Hematopoietic multipotent progenitor cell treated with erythropoietin and hydrocortisone succinate and interleukin-3 and kit ligand, for 17 days (in vitro differentiated cells): ENCODE measurements around the gene COQ8B.
A peak's percentile ranks its signal among the peaks of the same experiment; 100 is the strongest.
"Not testable (repeated sequence)": the region's sequence is repeated elsewhere in the genome, so short reads cannot be mapped to it uniquely, and the experiment has no call there.

Source experiments
- DNase-seq: peaks from one replicate; pipeline ENCODE4 v3.0.0-alpha.2; 2015; ENCODE audit warnings: low spot score

Gene COQ8B

DNA sequence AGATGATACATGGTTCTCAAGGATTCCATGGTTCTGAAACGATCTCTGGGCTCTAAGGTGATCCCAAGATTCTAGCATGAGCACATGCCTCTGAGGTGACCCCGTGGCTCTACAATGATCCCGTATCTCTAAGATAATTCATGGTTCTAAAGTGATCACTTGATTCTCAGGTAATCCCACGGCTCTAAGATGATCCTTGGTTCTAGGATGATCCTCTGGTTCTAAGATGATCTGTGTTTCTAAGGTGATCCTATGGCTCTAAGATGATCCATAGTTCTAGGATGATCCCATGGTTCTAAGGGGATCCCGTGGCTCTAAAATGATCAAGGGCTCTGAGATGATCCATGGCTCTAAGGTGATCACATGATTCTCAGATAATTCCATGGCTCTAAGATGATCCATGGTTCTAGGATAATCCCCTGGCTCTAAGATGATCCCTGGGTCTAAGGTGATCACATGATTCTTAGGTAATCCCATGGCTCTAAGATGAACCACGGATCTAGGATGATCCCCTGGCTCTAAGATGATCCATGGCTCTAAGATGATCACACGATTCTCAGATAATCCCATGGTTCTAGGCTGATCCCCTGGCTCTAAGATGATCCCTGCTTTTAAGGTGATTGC, 47.6 kb downstream of the COQ8B start:
- DNase-seq = no peak

DNA sequence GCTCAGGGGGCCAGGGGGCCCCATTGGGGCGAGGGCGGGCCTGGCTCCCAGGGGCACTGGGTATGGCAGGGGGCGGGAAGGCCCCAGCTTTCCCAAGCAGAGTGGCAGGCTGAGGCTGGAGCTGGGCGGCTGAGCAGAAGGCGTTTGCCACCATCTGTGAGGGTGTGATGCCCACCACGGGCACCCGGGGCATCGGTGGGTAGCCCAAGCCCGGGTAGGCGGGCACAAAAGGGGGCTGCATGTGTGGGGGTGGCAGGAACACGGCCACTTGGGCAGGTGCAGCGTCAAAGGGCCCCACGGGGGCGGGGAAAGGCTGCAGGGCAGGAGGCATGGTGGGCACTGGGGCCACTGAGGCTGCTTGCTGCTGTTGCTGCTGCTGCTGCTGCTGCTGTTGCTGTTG, 49.1 kb downstream of the COQ8B start:
- DNase-seq = no peak

DNA sequence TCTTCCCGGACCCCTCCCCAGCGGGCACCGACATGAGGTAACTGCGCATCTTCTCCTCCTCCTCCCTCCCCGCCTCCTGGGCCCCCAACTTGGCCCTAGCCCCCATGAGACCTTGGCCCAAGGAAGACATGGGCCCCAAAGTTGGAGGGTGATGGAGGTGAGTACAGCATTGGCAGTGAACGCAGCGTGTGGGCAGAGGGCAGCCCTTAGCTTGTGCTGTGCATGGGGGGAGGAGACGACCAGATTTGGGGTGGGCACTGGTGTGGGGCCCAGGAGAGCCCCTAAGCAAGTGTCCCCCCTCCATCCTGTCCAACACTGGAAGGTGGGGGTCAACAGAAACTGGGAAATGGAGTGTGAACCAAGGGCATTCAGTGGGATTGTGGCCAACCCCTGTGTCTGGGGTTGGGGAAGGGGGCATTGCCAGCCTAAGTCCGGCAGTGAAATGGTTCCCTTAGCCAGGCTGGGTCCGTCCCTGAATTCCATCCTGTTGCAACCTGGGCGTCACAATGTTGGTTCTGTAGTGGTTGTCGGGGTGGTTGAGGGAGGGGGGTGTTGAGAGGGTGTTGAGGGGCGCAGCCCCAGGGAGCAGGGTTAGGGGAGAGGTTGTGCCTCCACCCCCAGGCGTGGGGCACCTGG, 49.8 kb downstream of the COQ8B start:
- DNase-seq = no peak

DNA sequence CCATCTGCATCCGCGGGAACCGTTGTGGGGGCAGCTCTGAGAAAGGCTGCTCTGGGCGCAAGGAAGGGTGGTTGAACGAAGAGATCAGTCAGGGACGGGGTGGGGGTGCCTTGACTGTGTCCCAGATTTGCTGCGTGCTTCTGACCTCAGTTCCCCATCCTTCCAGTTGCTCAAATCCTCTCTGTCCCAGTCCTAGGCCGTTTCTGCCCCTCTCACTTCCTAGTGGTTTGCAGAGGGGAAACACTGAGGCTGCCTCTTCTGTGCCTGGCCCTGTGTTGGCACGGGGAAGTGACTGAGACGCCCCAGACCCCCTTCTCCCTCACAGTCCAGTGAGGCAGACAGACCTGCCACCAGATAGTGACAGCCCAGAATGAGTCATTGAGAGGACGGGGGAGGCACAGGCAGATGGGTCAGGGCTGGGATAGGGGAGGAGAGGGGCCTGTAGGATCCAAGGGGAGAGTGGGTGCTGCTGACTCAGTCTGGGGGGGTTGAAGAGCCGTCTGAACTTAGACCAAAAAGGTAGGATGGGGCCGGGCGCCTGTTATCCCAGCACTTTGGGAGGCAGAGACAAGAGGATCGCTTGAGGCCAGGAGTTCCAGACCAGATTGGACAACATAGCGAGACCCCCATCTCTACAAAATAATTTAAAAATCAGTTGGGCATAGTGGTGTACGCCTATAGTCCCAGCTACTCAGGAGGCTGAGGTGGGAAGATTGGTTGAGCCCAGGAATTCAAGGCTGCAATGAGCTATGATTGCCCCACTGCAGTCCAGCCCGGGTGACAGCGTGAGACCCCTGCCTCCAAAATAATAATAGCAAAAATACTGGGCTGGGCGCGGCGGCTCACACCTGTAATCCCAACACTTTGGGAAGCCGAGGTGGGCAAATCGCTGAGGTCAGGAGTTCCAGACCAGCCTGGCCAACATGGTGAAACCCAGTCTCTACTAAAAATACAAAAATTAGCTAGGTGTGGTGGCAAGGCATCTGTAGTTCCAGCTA, 52.7 kb downstream of the COQ8B start:
- peak; percentile 50 for DNase-seq

DNA sequence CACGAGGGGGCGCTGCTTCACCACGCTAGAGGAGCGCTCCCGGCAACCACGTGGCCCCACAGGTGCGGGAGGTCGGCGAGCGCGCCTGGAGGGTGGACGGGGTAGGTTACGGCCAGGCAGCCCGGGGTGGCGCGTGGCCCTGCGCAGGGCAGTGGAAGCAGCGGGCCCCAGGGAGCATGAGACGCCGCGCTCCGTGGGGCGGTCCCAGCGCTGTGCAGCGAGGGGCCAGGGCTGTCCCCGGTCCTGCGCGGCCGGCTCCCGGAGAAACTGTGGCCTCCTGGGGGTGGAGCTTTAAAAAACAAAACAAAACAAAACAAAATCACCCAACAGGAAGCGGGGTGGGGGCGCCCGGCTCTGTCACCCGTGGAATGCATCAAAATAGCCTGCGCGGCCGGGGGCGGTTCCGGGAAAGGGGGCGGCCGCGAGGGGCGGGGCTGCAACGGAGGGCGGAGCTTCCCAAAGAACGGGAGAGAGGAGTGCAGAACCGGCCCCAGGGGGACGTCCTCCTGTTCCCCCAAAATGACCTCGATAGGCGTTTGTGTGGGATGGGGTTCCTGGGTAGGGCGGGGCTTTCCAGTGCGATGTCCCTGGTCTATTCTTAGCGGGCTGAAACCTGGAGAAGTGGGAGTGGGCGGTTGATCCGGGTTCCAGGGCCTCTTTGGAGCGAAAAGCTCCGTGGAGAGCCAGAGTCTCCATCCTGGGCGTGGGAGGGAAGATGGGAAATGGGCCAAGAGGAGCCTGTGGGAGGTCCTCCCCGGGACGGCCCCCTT, 53.6 kb downstream of the COQ8B start:
- peak; percentile 90 for DNase-seq

DNA sequence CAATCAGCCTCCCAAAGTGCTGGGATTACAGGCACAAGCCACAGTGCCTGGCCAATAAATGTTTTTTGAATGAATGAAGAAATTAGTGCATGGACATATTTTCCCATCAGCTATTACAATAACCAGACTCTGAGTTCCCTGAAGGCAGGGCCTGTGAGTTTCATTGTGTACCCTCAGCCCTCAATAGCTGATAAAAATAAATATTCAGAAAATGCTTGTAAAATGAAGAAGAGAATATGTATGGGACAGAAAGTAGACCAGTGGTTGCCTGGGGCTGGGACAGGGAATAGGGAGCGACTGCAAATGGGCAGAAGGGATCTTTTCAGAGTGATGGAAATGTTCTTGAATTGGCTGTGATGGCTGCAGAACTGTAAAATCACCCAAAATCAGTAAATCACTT, 55.1 kb downstream of the COQ8B start:
- no peak for DNase-seq

DNA sequence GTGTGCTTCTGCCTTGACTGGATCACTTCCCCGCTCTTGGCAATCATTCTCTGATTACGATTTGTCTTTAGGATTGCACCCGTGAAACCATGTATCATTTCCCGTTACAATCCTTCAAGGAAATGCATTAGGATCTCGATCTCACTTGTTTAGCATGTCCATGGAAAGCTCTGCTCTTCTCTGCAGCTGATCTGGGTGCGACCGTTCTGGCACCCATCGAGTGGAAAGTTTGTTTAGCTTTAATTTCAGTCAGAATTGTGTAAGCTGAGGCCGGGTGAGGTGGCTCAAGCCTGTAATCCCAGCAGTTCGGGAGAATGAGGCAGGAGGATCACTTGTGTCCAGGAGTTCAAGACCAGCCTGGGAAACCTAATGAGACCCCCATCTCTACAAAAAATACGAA, 57.1 kb downstream of the COQ8B start:
- no peak for DNase-seq

DNA sequence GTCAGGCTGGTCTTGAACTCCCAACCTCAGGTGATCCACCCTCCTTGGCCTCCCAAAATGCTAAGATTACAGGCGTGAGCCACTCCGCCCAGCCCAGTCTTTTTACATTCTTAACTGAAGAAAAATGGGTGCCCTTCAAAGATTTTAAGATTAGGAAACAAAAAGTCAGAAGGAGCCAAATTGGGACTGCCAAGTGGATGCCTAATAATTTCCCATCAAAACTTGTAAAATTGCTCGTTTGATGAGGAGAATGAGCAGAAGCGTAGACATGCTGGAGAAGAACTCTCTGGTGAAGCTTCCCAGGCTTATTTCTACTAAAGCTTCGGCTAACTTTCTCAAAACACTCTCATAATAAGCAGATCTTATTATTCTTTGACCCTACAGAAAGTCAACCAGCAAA, 57.6 kb downstream of the COQ8B start:
- DNase-seq = no peak

DNA sequence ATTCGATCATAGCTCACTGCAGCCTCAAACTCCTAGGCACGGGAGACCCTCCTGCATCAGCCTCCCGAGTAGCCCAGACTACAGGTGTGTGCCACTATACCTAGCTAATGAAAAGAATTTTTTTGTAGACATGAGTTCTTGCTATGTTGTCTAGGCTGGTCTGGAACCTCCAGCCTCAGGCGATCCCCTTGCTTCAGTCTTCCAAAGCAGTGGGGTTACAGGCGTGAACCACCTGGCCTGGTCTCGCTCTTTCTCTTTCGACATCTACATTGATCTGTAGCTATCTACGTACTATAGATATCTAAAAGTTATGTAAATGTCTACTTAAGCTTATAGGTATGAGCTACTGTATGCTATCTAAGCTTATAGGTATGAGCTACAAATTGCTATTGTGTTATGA, 58.7 kb downstream of the COQ8B start:
- DNase-seq = no peak

DNA sequence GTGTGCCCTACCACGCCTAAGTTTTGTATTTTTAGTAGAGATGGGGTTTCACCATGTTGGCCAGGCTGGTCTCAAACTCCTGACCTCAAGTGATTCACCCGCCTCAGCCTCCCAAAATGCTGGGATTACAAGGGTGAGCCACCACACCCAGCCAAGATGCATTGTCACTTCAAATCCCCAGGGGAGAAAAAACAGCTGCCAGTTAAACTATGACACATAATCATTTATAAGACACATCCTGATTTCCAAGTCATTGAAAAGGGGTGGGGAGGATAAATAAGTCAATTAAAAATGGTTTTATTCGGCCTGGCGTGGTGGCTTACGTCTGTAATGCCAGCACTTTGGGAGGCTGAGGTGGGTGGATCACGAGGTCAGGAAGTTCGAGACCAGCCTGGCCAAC, 61.0 kb downstream of the COQ8B start:
- not testable (repeated sequence) for DNase-seq

DNA sequence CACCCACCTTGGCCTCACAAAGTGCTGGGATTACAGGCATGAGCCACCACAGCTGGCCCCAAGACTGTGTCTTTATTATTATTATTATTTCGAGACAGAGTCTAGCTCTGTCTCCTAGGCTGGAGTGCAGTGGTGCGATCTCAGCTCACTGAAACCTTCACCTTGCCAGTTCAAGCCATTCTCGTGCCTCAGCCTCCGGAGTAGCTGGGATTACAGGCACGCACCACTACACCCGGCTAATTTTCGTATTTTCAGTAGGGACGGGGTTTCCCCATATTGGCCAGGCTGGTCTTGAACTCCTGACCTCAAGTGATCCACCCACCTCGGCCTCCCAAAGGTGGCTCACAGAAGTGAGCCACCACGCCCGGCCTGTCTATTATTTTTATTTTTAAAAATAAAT, 64.4 kb downstream of the COQ8B start:
- DNase-seq = not testable (repeated sequence)

DNA sequence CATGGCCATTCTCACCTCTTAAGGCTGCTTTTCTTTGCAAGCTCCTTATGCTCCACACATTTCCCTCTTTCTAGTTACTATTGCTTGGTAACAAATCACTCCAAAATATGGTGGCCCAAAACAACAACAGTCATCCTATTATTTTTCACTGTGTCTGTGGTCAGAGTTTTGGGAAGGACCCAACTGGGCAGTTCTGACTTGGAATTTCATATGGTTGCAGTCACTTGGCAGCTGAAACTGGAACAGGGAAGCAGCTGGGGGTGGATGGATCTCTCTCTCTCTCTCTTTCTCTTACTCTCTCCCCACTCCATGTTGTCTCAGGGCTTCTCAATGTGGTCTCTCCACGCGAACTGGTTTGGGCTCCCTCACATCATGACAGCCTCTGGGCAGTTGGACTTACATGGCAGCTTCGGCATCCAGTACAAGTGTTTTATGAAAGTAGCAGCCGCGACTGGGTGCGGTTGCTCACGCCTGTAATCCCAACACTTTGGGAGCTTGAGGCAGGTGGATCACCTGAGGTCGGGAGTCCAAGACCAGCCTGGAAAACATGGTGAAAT, 65.9 kb downstream of the COQ8B start:
- DNase-seq = no peak

DNA sequence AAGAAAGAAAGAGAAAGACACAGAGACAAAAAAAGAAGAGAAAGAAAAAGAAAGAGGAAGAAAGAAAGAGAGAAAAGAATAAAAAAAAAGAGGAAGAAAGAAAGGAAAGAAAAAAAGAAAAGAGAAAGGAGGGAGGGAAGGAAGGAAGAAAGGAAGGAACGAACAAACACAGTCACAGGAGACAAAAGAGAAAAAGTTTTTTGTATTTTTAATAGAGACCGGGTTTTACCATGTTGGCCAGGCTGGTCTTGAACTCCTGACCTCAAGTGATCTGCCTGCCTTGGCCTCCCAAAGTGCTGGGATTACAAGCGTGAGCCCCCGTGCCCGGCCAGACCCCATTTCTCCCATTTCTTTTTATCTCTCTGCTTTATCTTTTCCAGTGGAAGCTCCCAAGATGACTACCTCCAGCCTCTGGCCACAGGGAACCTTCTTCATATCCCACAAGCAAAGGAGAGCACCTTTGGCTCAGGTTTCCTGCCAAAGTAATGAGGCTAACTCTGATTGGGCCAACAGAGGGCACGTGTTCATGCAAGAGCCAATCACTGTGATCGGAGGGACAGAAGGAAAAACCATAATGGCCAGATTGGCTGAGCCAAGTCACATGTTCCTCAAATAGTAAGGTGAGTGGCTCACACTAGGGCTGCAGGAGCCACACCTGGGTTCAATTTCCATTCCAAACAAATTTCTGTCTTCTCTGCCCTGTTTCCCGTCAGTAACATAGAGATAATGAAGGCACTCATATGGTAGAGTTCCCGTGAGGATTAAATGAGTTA, 66.6 kb downstream of the COQ8B start:
- DNase-seq = not testable (repeated sequence)

DNA sequence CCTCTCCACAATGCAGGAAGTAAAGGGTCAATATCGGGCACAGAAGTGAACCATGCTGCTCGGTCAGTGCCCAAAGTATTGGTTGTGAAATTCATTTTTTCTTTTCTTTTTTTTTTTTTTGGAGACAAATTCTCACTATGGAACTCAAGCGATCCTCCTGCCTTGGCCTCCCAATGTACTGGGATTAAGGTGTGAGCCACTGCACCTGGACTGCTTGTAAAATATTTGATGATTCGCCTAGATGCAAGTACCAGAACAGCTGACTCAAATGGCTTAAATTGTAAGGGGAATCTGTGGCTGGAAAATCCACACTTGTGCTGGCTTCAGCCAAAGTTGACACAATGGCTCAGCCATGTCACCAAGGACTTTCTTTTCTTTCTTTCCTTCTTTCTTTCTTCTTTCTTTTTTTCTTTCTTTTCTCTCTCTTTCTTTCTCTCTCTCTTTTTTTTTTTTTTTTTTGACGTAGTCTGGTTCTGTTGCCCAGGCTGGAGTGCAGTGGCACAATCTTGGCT, 69.9 kb downstream of the COQ8B start:
- DNase-seq = no peak

DNA sequence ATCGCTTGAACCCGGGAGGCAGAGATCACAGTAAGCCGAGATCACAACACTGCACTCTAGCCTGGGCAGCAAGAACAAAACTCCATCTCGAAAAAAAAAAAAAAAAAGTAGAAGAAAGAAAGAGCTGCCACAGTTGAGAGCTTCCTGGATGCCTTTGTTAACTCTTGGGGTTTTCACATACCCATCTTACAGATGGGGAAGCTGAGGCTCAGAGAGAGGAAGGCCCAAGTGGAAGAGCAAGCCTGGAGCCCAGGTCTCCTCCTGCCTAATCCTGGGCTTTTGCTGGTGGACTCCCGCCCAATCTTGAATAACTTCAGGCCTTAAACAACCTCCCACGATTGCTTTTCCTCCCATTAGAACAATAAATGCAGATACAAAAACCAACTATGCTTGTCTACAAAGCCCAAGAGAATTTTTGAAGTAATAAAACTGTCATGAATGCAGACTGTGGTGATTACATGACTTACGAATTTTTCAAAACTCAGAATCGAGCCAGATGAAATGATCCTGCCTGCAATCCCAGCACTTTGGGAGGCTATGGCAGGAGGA, 73.9 kb downstream of the COQ8B start:
- DNase-seq = no peak

DNA sequence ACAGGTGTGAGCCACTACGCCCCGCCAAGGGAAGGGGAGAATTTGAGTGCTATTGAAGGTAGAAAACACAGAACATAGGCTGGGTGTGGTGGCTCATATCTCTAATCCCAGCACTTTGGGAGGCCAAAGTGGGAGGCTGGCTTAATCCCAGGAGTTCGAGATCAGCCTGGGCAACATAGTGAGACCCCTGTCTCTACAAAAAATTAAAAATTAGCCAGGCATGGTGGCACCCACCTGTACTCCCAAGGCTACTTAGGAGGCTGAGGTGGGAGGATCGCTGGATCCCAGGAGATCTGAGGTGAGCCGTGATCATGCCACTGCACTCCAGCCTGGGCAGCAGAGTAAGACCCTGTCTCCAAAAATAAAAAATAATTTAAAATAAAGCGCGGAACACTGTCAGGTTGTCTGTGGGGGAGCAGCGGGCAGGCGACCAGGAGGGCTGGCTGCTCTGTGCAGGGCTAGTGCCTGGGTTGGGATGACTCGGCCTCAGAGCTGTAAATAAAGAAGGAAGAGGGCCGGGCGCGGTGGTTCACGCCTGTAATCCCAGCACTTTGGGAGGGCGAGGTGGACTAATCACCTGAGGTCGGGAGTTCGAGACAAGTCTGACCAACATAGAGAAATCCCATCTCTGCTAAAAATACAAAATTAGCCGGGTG, 74.5 kb downstream of the COQ8B start:
- no peak for DNase-seq
